Fibroblast of skin of back (primary cell): Measurements from ENCODE around the gene DUSP18. TPM values are rescaled to one million over a fixed set of nuclear protein-coding genes. Genes with fewer than 3 reads are reported as not detected.
"Not testable (repeated sequence)": the region's sequence is repeated elsewhere in the genome, so short reads cannot be mapped to it uniquely, and the experiment has no call there.

Source experiments
- DNase-seq: peaks from one replicate; pipeline ENCODE4 v3.0.0-alpha.2; 2013
- polyA plus RNA-seq, 2 experiments: library from polyadenylated mRNA; unstranded; fragments of 120-200 nt; gene quantifications; one replicate each; pipeline ENCODE4 v1.2.1, GENCODE V29; 2013; ENCODE audit not compliant: insufficient read length in 2 of 2

The DUSP18 gene
- 6.8 TPM for polyA plus RNA-seq (2013, experiment 1 of 2; ENCODE audit: insufficient read length)
- 6.7 TPM for polyA plus RNA-seq (2013, experiment 2 of 2; ENCODE audit: insufficient read length)

- peak; percentile 87 for DNase-seq
These were observed at the start of gene DUSP18 for GRCh38 chr22:30667494-30668385. Gene DUSP18, minus strand, starts transcription at chr22:30667875. Its CDS starts 3,872 bp downstream, at chr22:30664003.

- no peak for DNase-seq
These were observed 46.4 kb upstream of the DUSP18 start for GRCh38 chr22:30714062-30714461.

- no peak for DNase-seq
These were observed 44.4 kb upstream of the DUSP18 start for GRCh38 chr22:30712094-30712493.

GRCh38 chr22:30709980-30710379 is 42.3 kb upstream of the DUSP18 start:
- DNase-seq: not testable (repeated sequence)

GRCh38 chr22:30705710-30706651 is 38.3 kb upstream of the DUSP18 start:
- DNase-seq: peak; percentile 78

GRCh38 chr22:30704978-30705377 is 37.3 kb upstream of the DUSP18 start:
- no peak for DNase-seq

- no peak for DNase-seq
These were observed 35.2 kb upstream of the DUSP18 start for GRCh38 chr22:30702856-30703255.

- peak; percentile 63 for DNase-seq
These were observed 34.2 kb upstream of the DUSP18 start for GRCh38 chr22:30701872-30702271.

GRCh38 chr22:30697975-30698374 is 30.3 kb upstream of the DUSP18 start:
- DNase-seq: no peak

- no peak for DNase-seq
These were observed 28.4 kb upstream of the DUSP18 start for GRCh38 chr22:30695871-30696655.

GRCh38 chr22:30695351-30695851 is 27.7 kb upstream of the DUSP18 start:
- no peak for DNase-seq

GRCh38 chr22:30694640-30695350 is 27.1 kb upstream of the DUSP18 start, which contains the start of gene OSBP2:
Gene OSBP2, plus strand, starts transcription at chr22:30694874. Its CDS starts 36 bp downstream, at chr22:30694910.
- DNase-seq: peak; percentile 20

- DNase-seq: peak; percentile 17
These were observed 26.5 kb upstream of the DUSP18 start for GRCh38 chr22:30694171-30694639.

GRCh38 chr22:30691204-30691603 is 23.5 kb upstream of the DUSP18 start:
- no peak for DNase-seq

- DNase-seq: no peak
These were observed 21.9 kb upstream of the DUSP18 start for GRCh38 chr22:30689622-30690021.

- no peak for DNase-seq
These were observed 19.7 kb upstream of the DUSP18 start for GRCh38 chr22:30687358-30687757.

- no peak for DNase-seq
These were observed 17.5 kb upstream of the DUSP18 start for GRCh38 chr22:30685178-30685577.

- DNase-seq: no peak
These were observed 14.2 kb upstream of the DUSP18 start for GRCh38 chr22:30681831-30682230.

- DNase-seq: no peak
These were observed 13.5 kb upstream of the DUSP18 start for GRCh38 chr22:30680991-30681770.
